ENCODE data around the gene MGAT1. TPM values are rescaled to one million over a fixed set of nuclear protein-coding genes. Genes with fewer than 3 reads are reported as not detected.

Gene MGAT1
- total and polyA plus RNA-seq, 9 donors = 66.6 to 154 (median 128) TPM

DNA sequence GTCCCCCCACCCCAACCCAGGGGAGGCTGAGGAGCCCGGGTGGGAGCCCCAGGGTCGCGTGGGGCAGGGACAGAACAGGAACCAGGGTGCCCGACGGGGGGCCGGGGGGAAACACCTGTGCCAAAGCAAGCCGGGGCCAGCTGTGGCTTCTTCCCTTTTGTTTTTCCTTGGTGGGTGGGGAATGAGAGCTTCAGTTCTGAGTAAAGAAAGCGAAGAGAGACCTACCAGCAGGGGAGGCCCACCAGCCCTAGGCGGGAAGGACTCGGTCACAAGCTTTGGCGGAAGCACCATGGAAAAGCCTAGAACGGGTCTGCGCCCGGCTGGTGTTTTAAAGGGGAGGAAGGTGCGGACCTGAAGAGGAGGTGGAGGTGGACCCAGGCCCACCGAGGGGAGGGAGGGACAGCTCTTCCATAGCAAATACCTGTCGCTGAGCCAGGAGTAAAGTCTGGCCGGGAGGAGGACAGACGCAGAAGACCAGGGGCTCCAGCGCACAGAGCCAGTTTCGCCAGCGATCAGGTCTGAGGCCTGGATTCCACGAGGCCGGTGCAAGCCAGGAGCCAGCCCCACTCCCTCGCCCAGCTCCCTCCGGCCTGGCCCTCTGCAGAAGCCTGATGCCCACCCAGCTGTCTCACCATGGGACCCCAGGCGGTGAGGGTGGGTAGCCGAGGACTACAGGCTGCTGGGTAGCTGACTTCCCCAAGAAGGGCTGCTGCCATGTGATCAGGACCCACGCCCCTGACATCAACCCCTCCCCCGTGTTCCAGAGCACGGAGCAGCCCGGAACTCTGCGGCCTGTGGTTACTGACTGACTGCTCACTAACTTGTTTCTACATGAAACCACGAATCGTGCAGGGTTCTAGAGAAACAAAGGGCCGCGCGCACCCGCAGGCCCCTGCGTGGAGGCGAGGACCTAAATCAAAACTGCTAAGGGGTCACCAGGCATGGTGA is 849 bp upstream of the MGAT1 start:
- intact Hi-C loops (cut with DNase I) = loop anchor here in 1 of 4 donors (5.0 kb wide), 1 partner anchor 59 kb away; the partner anchor contains the start of gene ZFP62

GRCh38 chr5:180801596-180802324 is 846 bp downstream of the MGAT1 start:
- TF ChIP-seq POLR2A (IDR thresholded peaks at IDR 0.05) (no peak), EP300 (IDR thresholded peaks at IDR 0.05) (no peak)
- TF ChIP-seq, protein P1, sequence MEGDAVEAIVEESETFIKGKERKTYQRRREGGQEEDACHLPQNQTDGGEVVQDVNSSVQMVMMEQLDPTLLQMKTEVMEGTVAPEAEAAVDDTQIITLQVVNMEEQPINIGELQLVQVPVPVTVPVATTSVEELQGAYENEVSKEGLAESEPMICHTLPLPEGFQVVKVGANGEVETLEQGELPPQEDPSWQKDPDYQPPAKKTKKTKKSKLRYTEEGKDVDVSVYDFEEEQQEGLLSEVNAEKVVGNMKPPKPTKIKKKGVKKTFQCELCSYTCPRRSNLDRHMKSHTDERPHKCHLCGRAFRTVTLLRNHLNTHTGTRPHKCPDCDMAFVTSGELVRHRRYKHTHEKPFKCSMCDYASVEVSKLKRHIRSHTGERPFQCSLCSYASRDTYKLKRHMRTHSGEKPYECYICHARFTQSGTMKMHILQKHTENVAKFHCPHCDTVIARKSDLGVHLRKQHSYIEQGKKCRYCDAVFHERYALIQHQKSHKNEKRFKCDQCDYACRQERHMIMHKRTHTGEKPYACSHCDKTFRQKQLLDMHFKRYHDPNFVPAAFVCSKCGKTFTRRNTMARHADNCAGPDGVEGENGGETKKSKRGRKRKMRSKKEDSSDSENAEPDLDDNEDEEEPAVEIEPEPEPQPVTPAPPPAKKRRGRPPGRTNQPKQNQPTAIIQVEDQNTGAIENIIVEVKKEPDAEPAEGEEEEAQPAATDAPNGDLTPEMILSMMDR (IDR thresholded peaks at IDR 0.05) = no peak
- H3K27ac ChIP-seq = peak overlapping the region; percentile 97 to 99
- no peaks in the 10 kb centered on the region for H3K27me3 ChIP-seq
- H3K4me1 ChIP-seq (ENCODE audit: insufficient read depth) = peaks cover 44% of the 10 kb centered on the region
- no peaks in the 10 kb centered on the region for H3K9me3 ChIP-seq
- H3K36me3 ChIP-seq = no peaks in the 10 kb centered on the region
- peak overlapping the region; percentile 74 for H3K4me3 ChIP-seq
- WGBS, 3 donors = 6 to 8% (median 7%) methylated on average over 15 of the region's 15 CpGs
- DNase-seq = no peak
- intact Hi-C loops (cut with DNase I) = loop anchor here in 1 of 4 donors (5.0 kb wide), 1 partner anchor 61 kb away; the partner anchor contains the start of gene ZFP62

More for the DNA sequence above, 849 bp upstream of the MGAT1 start:
- Histone ChIP-seq H3K27me3 (no peaks in the 10 kb centered on the region), H3K9me3 (no peaks in the 10 kb centered on the region), H3K27ac (peak overlapping the region; percentile 97 to 99), H3K36me3 (no peaks in the 10 kb centered on the region), H3K4me1 (ENCODE audit: insufficient read depth) (peaks cover 43% of the 10 kb centered on the region), H3K4me3 (peak overlapping the region; percentile 74)
- WGBS, 3 donors = 17 to 26% (median 26%) methylated on average over 37 to 41 of the region's 41 CpGs
- peak; percentile 54 to 68 (median 62) for DNase-seq
- TF ChIP-seq, protein P1 (IDR thresholded peaks at IDR 0.05) = peak in 1 of 3 donors; percentile 35
- no peak for TF ChIP-seq POLR2A (IDR thresholded peaks at IDR 0.05)

DNA sequence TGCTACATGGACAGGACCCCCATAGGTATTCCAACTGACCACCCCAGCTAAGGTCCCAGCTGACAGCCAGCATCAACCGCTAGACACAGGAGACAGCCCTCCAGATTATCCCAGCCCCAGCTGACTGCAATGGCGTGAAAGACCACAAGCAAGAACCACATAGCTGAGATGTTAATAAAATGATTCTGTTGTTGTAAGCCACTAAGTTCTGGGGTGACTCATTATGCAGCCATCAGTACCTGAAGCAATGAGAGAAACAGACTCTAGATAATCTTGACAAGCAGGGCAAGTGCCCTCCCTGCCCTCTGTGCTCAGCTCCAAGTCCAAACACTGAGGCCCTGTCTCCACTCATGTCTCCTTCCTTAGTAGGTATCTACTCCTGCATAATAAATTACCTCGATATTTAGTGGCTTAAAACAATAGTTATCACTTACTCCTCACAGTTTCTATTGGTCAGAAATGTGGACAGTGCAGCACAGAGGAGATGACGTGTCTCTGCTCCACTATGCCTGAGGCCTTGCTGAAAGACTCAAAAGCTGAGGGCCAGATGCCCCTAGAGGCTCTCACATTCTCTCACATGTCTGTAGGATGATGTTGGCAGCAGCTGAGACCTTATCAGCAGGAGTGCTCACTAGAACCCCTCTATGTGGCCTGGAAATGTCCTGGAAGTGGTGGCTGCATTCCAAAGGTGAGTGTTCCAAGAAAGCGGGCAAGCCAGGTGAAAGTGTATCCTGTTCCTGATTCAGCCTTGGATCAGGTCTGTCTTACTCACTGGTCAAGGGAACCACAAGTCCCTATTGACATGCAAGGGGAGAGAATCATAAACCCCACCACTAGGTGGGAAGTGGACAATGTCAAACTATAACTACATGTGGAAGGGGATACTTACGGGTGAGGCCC is 2.5 kb downstream of the MGAT1 start:
- TF ChIP-seq, protein P1 (IDR thresholded peaks at IDR 0.05) = no peak
- TF ChIP-seq POLR2A (IDR thresholded peaks at IDR 0.05) (no peak), EP300 (IDR thresholded peaks at IDR 0.05) (no peak)
- intact Hi-C loops (cut with DNase I) = loop anchor here in 1 of 4 donors (5.0 kb wide), 1 partner anchor 62 kb away; the partner anchor contains the start of gene ZFP62
- no peaks in the 10 kb centered on the region for H3K36me3 ChIP-seq
- H3K9me3 ChIP-seq = no peaks in the 10 kb centered on the region
- 69 to 77% (median 72%) methylated on average over 6 of the region's 6 CpGs for WGBS, 3 donors
- no peak overlapping the region for H3K4me3 ChIP-seq
- peaks cover 41% of the 10 kb centered on the region for H3K4me1 ChIP-seq (ENCODE audit: insufficient read depth)
- no peak overlapping the region for H3K27ac ChIP-seq
- DNase-seq = peak in 1 of 5 donors; percentile 19
- H3K27me3 ChIP-seq = no peaks in the 10 kb centered on the region
